K562 (cell line): ENCODE results near the gene ZFP36. TPM values are rescaled to one million over a fixed set of nuclear protein-coding genes. Genes with fewer than 3 reads are reported as not detected.

Experiments used
- ARID1B ChIP-seq: fragments of 450-650 bp; IDR thresholded peaks from 2 replicates; pipeline ENCODE4 v1.6.1; 2016; ENCODE audit warnings: antibody characterized with exemption, mild to moderate bottlenecking, inconsistent platforms
- COPS2 ChIP-seq: fragments of 450-650 bp; conservative IDR thresholded peaks from 2 replicates; pipeline ENCODE4 v1.6.1; 2016; ENCODE audit warnings: mild to moderate bottlenecking, moderate library complexity
- CREBBP ChIP-seq: IDR thresholded peaks from one replicate; pipeline ENCODE4 v1.6.1; 2012; ENCODE audit warnings: low read depth, mild to moderate bottlenecking, control low read depth, inconsistent platforms, low read length
- DPF2 ChIP-seq: fragments of 450-650 bp; IDR thresholded peaks from 2 replicates; pipeline ENCODE4 v1.6.1; 2016
- ELF4 ChIP-seq: fragments of 450-650 bp; formaldehyde crosslinking; IDR thresholded peaks from 2 replicates; pipeline ENCODE4 v1.4.0; 2022; ENCODE audit warnings: missing genetic modification characterization
- EP400 ChIP-seq: fragments of 450-650 bp; IDR thresholded peaks from 2 replicates; pipeline ENCODE4 v1.6.1; 2017; ENCODE audit warnings: antibody characterized with exemption, mild to moderate bottlenecking, moderate library complexity
- HCFC1 ChIP-seq: IDR thresholded peaks from 2 replicates; pipeline ENCODE4 v1.6.1; 2012; ENCODE audit warnings: low read depth, low read length, improper control_type of control experiment
- HDAC8 ChIP-seq: fragments of 450-650 bp; IDR thresholded peaks from 2 replicates; pipeline ENCODE4 v1.6.1; 2016; ENCODE audit warnings: mild to moderate bottlenecking, missing genetic modification characterization, moderate library complexity, missing compliant biosample characterization
- MCM7 ChIP-seq, 2 experiments: fragments of 450-650 bp; IDR thresholded peaks; 2 replicates each; pipeline ENCODE4 v1.6.1; 2016 to 2018
- MYBL2 ChIP-seq, 2 experiments: fragments of 450-650 bp in 1 of 2; sonication (generic) in 1 of 2; formaldehyde crosslinking in 1 of 2; IDR thresholded peaks; 2 replicates each; pipeline versions ENCODE4 v1.6.1 to v1.8.1; 2017 to 2022; ENCODE audit warnings: borderline replicate concordance in 1 of 2, inconsistent platforms in 1 of 2, low read depth in 1 of 2, mild to moderate bottlenecking in 1 of 2, missing genetic modification reagents in 1 of 2, moderate library complexity in 1 of 2
- NCOR1 ChIP-seq: fragments of 450-650 bp; IDR thresholded peaks from 2 replicates; pipeline ENCODE4 v1.6.1; 2016; ENCODE audit warnings: mild to moderate bottlenecking, moderate library complexity
- PHTF2 ChIP-seq: fragments of 250-450 bp; sonication (Bioruptor Pico); IDR thresholded peaks from 2 replicates; pipeline ENCODE4 v1.5.0; 2021; ENCODE audit warnings: mild to moderate bottlenecking
- POLR3G ChIP-seq: IDR thresholded peaks from 2 replicates; pipeline ENCODE4 v1.6.1; 2011; ENCODE audit not compliant: insufficient read length, insufficient replicate concordance; ENCODE audit errors: extremely low read depth
- RFX7 ChIP-seq: fragments of 250-450 bp; sonication (Bioruptor Pico); IDR thresholded peaks from 2 replicates; pipeline ENCODE4 v1.5.1; 2021; ENCODE audit warnings: mild to moderate bottlenecking
- SMARCA4 ChIP-seq: fragments of 450-650 bp; IDR thresholded peaks from 2 replicates; pipeline ENCODE4 v1.6.1; 2016
- SUPT5H ChIP-seq: fragments of 450-650 bp; IDR thresholded peaks from 2 replicates; pipeline ENCODE4 v1.6.1; 2016
- TBP ChIP-seq: optimal IDR thresholded peaks from 2 replicates; pipeline ENCODE3; 2011; ENCODE audit warnings: low read depth, low read length, improper control_type of control experiment
- TCF3 ChIP-seq: sonication (generic); formaldehyde crosslinking; IDR thresholded peaks from 2 replicates; pipeline ENCODE4 v1.4.0; 2020; ENCODE audit warnings: mild to moderate bottlenecking, missing genetic modification reagents
- ZNF12 ChIP-seq: sonication (generic); formaldehyde crosslinking; IDR thresholded peaks from 2 replicates; pipeline ENCODE4 v1.4.0; 2020; ENCODE audit warnings: mild to moderate bottlenecking, missing genetic modification reagents
- ZNF316 ChIP-seq: fragments of 450-650 bp; IDR thresholded peaks from 2 replicates; pipeline ENCODE4 v1.6.1; 2016
- polyA plus RNA-seq, 8 experiments: library from polyadenylated mRNA; depleted of rRNA in 4 of 8; stranded (reverse) in 5 of 8; unstranded in 3 of 8; fragments of >200 nt; fragmentation: Nextera tagmentation in 2 of 8; fragmentation: Illumina TruSeq in 1 of 8; extraction: Ambion mirVana in 2 of 8; extraction: Trizol in 1 of 8; gene quantifications; 2 replicates each; pipeline versions ENCODE4 v1.2.1 to v1.2.3, GENCODE V29; 2011 to 2014; ENCODE audit warnings: inconsistent platforms in 1 of 8, missing spikeins in 1 of 8
- total RNA-seq, 7 experiments: library from RNA; depleted of rRNA in 6 of 7; stranded (reverse); fragments of >200 nt in 6 of 7; fragmentation: Illumina TruSeq in 2 of 7; extraction: Trizol in 2 of 7; gene quantifications; 2 replicates each; pipeline versions ENCODE4 v1.2.1 to v1.2.3, GENCODE V29; 2011 to 2021; ENCODE audit warnings: low replicate concordance in 1 of 7
- TF ChIP-seq, protein P1 (sequence below): fragments of 450-650 bp; IDR thresholded peaks from 2 replicates; pipeline ENCODE4 v1.6.1; 2014; ENCODE audit warnings: low read depth, mild to moderate bottlenecking, moderate library complexity, borderline replicate concordance
- TF ChIP-seq, protein P2 (sequence below): fragments of 450-650 bp; formaldehyde crosslinking; IDR thresholded peaks from 2 replicates; pipeline ENCODE4 v1.4.0; 2020; ENCODE audit warnings: mild to moderate bottlenecking, mixed read lengths
- TF ChIP-seq, protein P3 (sequence below): fragments of 450-650 bp; IDR thresholded peaks from 2 replicates; pipeline ENCODE4 v1.7.1; 2018; ENCODE audit warnings: mild to moderate bottlenecking, low read depth; ENCODE audit not compliant: partially characterized antibody
- TF ChIP-seq, protein P4 (sequence below): sonication (generic); formaldehyde crosslinking; IDR thresholded peaks from 2 replicates; pipeline ENCODE4 v1.8.0; 2022; ENCODE audit warnings: mild to moderate bottlenecking, missing genetic modification reagents

Gene ZFP36
- total and polyA plus RNA-seq, 9 of the 15 experiments (the other 6 are each of a cell fraction or from before 2014, with no cell fraction given) = 1.0 to 20.1 (median 3.5) TPM

DNA sequence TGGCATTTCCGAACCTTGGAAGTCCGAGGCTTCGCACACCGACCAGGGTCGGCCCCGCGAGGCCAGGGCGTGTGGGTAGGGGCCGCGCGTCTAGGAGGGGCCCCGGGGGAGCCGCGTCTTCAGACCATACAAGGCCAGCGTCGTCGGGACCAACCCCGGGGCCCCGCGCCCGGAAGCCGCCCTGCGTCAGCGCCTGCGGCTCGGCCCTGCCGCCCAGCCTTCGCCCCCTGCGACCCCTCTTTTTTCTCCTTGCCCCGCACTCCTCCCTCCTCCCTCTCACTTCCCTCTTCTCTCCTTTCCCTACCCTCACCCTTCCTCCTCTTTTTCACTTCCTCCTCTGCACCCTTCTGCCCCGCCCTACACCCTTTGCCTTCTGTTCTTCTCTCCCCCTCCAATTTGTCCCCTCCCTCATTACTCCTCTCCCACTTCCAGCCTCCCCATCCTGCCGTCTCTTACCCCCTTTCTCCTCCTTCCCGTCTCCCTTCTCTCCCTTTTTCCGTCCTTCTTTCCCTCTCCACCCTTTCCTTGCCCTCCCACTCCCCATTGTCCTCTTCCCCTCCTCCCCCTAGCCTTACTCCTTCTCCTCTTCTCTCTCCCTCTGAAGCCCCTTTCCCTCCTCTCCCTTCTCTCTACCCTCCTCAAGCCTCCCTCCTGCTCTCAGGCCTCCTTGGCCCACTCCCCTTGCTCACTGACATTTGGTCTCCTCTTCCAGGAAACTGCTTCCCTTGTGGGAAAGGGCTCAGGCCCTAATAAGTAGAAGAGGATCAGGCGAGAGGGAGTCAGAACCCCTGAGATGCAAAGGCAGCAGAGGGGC lies 3.6 kb downstream of the ZFP36 start (continued):
- TF ChIP-seq POLR3G = no peak
- peak; percentile 18; the same call in 1 of the 2 replicates for TF ChIP-seq ZNF316
- no peak for TF ChIP-seq RFX7 (CRISPR knock-in tag)
- peak; percentile 90 for TF ChIP-seq ELF4 (CRISPR knock-in tag)
- no peak for TF ChIP-seq ZNF12 (CRISPR knock-in tag)
- TF ChIP-seq PHTF2 (CRISPR knock-in tag) = no peak
- peak; percentile 82 for TF ChIP-seq SMARCA4
- TF ChIP-seq MCM7 (IDR thresholded peaks at IDR 0.05) = peak in 1 of 2 experiments; percentile 77; a peak in 1 of 4 replicates
- TF ChIP-seq, protein P1, sequence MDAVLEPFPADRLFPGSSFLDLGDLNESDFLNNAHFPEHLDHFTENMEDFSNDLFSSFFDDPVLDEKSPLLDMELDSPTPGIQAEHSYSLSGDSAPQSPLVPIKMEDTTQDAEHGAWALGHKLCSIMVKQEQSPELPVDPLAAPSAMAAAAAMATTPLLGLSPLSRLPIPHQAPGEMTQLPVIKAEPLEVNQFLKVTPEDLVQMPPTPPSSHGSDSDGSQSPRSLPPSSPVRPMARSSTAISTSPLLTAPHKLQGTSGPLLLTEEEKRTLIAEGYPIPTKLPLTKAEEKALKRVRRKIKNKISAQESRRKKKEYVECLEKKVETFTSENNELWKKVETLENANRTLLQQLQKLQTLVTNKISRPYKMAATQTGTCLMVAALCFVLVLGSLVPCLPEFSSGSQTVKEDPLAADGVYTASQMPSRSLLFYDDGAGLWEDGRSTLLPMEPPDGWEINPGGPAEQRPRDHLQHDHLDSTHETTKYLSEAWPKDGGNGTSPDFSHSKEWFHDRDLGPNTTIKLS = no peak
- TF ChIP-seq, protein P2, sequence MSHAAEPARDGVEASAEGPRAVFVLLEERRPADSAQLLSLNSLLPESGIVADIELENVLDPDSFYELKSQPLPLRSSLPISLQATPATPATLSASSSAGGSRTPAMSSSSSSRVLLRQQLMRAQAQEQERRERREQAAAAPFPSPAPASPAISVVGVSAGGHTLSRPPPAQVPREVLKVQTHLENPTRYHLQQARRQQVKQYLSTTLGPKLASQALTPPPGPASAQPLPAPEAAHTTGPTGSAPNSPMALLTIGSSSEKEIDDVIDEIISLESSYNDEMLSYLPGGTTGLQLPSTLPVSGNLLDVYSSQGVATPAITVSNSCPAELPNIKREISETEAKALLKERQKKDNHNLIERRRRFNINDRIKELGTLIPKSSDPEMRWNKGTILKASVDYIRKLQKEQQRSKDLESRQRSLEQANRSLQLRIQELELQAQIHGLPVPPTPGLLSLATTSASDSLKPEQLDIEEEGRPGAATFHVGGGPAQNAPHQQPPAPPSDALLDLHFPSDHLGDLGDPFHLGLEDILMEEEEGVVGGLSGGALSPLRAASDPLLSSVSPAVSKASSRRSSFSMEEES (CRISPR knock-in tag) = no peak
- TF ChIP-seq CREBBP = no peak
- TF ChIP-seq, protein P3, sequence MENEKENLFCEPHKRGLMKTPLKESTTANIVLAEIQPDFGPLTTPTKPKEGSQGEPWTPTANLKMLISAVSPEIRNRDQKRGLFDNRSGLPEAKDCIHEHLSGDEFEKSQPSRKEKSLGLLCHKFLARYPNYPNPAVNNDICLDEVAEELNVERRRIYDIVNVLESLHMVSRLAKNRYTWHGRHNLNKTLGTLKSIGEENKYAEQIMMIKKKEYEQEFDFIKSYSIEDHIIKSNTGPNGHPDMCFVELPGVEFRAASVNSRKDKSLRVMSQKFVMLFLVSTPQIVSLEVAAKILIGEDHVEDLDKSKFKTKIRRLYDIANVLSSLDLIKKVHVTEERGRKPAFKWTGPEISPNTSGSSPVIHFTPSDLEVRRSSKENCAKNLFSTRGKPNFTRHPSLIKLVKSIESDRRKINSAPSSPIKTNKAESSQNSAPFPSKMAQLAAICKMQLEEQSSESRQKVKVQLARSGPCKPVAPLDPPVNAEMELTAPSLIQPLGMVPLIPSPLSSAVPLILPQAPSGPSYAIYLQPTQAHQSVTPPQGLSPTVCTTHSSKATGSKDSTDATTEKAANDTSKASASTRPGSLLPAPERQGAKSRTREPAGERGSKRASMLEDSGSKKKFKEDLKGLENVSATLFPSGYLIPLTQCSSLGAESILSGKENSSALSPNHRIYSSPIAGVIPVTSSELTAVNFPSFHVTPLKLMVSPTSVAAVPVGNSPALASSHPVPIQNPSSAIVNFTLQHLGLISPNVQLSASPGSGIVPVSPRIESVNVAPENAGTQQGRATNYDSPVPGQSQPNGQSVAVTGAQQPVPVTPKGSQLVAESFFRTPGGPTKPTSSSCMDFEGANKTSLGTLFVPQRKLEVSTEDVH = peak; percentile 59
- no peak for TF ChIP-seq COPS2
- TF ChIP-seq TCF3 = no peak
- TF ChIP-seq ARID1B = peak; percentile 76
- no peak; the same call in 1 of the 2 replicates for TF ChIP-seq HCFC1
- peak; percentile 71 for TF ChIP-seq SUPT5H
- peak; percentile 88 for TF ChIP-seq DPF2
- peak; percentile 27 for TF ChIP-seq TBP
- no peak for TF ChIP-seq HDAC8 (tag)
- peak; percentile 2; the same call in 1 of the 2 replicates for TF ChIP-seq EP400
- TF ChIP-seq MYBL2 (IDR thresholded peaks at IDR 0.05; ENCODE audit: low read depth) = no peak
- TF ChIP-seq MYBL2 (CRISPR knock-in tag; IDR thresholded peaks at IDR 0.05; ENCODE audit: borderline replicate concordance) = no peak
- TF ChIP-seq, protein P4, sequence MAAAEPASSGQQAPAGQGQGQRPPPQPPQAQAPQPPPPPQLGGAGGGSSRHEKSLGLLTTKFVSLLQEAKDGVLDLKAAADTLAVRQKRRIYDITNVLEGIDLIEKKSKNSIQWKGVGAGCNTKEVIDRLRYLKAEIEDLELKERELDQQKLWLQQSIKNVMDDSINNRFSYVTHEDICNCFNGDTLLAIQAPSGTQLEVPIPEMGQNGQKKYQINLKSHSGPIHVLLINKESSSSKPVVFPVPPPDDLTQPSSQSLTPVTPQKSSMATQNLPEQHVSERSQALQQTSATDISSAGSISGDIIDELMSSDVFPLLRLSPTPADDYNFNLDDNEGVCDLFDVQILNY (CRISPR knock-in tag) = no peak
- peak; percentile 61 for TF ChIP-seq NCOR1
